Epithelial cell of proximal tubule (primary cell): ENCODE results near the gene SESN2. TPM values are rescaled to one million over a fixed set of nuclear protein-coding genes. Genes with fewer than 3 reads are reported as not detected.

Experiments used
- DNase-seq: peaks from one replicate; pipeline ENCODE4 v3.0.0-alpha.2; 2011; ENCODE audit warnings: low read depth
- H3K4me3 ChIP-seq: 2 replicates; pipeline ENCODE4 v1.5.1; 2011; ENCODE audit warnings: low read depth, mild to moderate bottlenecking, low read length
- total RNA-seq: library from RNA; depleted of rRNA; stranded (reverse); fragments of >200 nt; gene quantifications from 2 replicates; pipeline ENCODE4 v1.2.3, GENCODE V29; 2015
- TF ChIP-seq, protein P1 (sequence below): conservative IDR thresholded peaks from 2 replicates; pipeline ENCODE4 v1.5.1; 2012; ENCODE audit warnings: low read depth, mild to moderate bottlenecking, low read length

Gene SESN2
- total RNA-seq, 1 donor from 2014 or later, result 18.5 TPM

DNA sequence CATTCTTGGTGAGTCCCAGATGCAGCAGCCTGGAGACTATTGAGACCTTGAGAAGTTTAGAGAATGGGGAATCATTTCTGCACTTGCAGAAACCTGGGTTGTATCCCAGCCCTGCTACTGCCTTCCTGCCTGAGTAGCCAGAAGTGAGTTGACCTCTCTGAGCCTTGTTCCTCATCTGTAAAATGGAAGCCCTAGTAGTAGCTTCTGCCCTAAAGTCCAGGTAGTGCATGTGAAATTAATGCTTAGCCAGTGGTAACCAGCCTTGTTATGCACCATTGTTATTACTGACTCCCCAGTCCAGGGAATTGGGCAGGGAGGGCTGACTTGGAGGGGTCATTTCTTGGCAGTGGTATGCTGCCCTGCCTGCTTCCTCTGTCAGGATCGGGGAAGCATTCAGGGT is 5.6 kb downstream of the SESN2 start:
- TF ChIP-seq, protein P1, sequence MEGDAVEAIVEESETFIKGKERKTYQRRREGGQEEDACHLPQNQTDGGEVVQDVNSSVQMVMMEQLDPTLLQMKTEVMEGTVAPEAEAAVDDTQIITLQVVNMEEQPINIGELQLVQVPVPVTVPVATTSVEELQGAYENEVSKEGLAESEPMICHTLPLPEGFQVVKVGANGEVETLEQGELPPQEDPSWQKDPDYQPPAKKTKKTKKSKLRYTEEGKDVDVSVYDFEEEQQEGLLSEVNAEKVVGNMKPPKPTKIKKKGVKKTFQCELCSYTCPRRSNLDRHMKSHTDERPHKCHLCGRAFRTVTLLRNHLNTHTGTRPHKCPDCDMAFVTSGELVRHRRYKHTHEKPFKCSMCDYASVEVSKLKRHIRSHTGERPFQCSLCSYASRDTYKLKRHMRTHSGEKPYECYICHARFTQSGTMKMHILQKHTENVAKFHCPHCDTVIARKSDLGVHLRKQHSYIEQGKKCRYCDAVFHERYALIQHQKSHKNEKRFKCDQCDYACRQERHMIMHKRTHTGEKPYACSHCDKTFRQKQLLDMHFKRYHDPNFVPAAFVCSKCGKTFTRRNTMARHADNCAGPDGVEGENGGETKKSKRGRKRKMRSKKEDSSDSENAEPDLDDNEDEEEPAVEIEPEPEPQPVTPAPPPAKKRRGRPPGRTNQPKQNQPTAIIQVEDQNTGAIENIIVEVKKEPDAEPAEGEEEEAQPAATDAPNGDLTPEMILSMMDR, result no peak
- no peak overlapping the region for H3K4me3 ChIP-seq
- DNase-seq, result no peak

DNA sequence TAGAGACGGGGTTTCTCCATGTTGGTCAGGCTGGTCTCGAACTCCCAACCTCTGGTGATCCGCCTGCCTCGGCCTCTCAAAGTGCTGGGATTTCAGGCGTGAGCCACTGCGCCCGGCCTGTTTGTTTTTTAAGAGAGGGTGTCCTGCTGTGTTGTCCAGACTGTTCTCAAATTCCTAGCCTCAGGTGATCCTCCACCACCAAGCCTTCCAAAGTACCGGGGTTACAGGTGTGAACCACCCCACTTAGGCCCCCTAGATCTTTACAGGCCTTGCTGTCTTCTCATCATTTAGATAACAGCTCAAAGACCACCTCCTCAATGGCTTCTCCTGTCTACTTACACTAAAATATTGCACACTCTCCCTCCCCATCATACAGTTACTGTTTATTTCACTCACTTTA is 6.3 kb downstream of the SESN2 start:
- no peak overlapping the region for H3K4me3 ChIP-seq
- TF ChIP-seq, protein P1, result no peak
- DNase-seq, result no peak

DNA sequence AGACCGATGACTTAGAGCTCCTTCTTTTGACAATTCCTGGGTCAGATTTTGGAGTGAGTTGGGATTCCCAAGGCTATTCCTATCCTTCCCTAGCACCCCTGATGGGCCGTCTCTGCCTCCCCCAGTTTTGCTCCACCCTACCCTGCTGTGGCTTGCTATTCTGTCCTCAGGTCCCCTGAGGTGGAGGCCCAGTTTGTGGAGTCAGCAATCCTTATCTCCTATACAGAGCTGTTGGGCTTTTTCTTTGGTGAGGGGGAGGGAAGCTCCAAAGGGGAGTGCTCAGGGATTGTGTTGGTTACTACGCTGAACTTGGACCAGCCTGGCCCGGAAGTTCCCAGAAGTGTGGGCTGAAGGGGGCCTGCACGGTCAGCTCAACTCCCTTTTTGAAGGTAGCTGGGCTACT is 7.6 kb downstream of the SESN2 start:
- no peak for DNase-seq
- H3K4me3 ChIP-seq, result no peak overlapping the region
- TF ChIP-seq, protein P1, result no peak

- no peak overlapping the region for H3K4me3 ChIP-seq
- TF ChIP-seq, protein P1, result no peak
- no peak for DNase-seq
Measured at GRCh38 chr1:28267633-28268032, 8.3 kb downstream of the SESN2 start.

DNA sequence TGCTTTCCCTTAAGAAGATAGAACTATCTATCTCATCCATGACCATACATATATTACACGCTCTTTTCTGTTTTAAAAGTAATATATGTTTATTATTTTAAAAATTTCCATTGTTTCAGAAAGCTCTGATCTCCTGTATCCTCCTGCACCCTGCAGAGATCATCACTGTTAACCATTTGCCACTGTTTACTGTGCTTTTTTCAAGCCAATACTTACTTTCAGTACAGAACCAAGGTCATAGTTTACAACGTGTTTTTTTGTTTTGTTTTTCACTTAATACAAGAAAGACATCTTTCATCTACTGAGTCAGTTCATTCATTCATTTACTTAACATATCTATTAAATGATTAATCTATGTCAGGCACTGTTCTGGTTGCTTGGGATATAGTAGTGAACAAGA is 10.2 kb downstream of the SESN2 start:
- TF ChIP-seq, protein P1, result no peak
- no peak for DNase-seq
- no peak overlapping the region for H3K4me3 ChIP-seq

DNA sequence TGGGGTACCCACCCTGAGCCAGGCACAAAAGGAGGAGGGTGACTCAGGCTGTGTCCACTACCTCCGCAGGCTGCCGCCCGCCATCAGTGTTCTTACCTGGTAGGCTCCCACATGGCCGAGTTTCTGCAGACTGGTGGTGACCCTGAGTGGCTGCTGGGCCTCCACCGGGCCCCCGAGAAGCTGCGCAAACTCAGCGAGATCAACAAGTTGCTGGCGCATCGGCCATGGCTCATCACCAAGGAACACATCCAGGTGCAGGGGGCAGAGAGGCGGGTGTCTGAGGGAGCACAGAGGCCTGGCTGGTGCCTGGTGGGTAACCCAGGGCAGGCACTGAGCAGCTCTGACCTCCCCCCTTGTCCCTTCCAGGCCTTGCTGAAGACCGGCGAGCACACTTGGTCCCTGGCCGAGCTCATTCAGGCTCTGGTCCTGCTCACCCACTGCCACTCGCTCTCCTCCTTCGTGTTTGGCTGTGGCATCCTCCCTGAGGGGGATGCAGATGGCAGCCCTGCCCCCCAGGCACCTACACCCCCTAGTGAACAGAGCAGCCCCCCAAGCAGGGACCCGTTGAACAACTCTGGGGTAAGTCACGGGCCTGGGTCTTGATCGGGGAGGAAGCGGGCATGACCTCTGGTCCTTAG is 13.0 kb downstream of the SESN2 start:
- H3K4me3 ChIP-seq, result no peak overlapping the region
- TF ChIP-seq, protein P1, result no peak
- DNase-seq, result no peak

DNA sequence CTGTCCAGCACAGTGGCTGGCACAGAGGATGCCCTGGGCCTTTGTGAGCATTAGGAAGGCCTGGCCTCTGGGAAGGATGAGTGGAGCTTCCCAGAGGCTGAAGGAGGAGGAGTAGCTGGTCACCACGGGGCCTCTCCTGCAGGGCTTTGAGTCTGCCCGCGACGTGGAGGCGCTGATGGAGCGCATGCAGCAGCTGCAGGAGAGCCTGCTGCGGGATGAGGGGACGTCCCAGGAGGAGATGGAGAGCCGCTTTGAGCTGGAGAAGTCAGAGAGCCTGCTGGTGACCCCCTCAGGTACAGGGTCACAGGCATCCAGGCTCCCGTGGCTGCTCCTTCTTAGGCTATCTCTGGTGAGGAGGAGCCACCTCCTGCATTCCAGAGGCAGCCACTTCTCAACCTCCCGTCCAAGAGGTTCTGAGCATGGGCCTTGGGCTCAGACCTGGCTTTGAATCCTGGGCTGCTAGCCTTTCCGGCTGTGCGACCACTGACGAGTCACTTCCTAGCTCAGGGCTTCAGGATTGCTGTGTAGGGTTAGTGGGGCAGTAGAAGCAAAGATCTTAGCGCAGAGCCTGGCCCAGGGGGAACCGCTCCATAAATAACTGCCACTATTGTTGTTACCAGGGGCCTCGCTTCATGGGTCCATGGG is 14.0 kb downstream of the SESN2 start:
- no peak for DNase-seq
- H3K4me3 ChIP-seq, result no peak overlapping the region
- TF ChIP-seq, protein P1, result no peak
